ENCODE measurements around the gene SLC9A1.
A peak's percentile ranks its signal among the peaks of the same experiment; 100 is the strongest.

Gene SLC9A1

DNA sequence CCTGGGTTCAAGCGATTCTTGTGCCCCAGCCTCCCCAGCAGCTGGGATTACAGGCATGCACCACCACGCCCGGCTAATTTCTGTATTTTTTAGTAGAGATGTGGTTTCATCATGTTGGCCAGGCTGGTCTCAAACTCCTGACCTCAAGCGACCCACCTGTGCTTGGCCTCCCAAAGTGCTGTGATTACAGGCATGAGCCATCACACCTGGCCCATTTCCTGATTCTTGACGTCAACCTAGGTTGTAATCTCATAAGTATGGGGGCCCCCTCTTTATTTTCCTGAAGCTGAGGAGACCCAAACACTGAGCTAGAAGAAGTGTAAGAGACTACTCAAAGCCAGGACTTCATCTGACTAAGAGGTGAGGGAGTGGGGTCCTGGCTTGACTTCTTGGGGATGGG lies 21.8 kb downstream of the SLC9A1 start:
- Histone ChIP-seq H3K9me3 (no peaks in the 10 kb centered on the region), H3K4me1 (ENCODE audit: control insufficient read depth in 1 of 2, insufficient read depth in 1 of 2, low read depth in 1 of 2, low read length in 1 of 2) (peaks cover 74 to 79% of the 10 kb centered on the region in 2 experiments), H3K27me3 (no peaks in the 10 kb centered on the region), H3K27ac (peak overlapping the region; percentile 99), H3K4me3 (ENCODE audit: low read depth in 1 of 2, low read length in 1 of 2) (no peak overlapping the region), H3K36me3 (peaks cover 2% of the 10 kb centered on the region)
- TF ChIP-seq, protein P1, sequence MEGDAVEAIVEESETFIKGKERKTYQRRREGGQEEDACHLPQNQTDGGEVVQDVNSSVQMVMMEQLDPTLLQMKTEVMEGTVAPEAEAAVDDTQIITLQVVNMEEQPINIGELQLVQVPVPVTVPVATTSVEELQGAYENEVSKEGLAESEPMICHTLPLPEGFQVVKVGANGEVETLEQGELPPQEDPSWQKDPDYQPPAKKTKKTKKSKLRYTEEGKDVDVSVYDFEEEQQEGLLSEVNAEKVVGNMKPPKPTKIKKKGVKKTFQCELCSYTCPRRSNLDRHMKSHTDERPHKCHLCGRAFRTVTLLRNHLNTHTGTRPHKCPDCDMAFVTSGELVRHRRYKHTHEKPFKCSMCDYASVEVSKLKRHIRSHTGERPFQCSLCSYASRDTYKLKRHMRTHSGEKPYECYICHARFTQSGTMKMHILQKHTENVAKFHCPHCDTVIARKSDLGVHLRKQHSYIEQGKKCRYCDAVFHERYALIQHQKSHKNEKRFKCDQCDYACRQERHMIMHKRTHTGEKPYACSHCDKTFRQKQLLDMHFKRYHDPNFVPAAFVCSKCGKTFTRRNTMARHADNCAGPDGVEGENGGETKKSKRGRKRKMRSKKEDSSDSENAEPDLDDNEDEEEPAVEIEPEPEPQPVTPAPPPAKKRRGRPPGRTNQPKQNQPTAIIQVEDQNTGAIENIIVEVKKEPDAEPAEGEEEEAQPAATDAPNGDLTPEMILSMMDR (IDR thresholded peaks at IDR 0.05), result no peak

- Histone ChIP-seq H3K27me3 (no peaks in the 10 kb centered on the region), H3K4me1 (ENCODE audit: control insufficient read depth in 1 of 2, insufficient read depth in 1 of 2, low read depth in 1 of 2, low read length in 1 of 2) (peaks cover 68 to 74% of the 10 kb centered on the region in 2 experiments)
- TF ChIP-seq, protein P1 (IDR thresholded peaks at IDR 0.05), result no peak
Observed at GRCh38 chr1:27132624-27133023, 22.3 kb downstream of the SLC9A1 start.

GRCh38 chr1:27132147-27132546 lies 22.8 kb downstream of the SLC9A1 start:
- Histone ChIP-seq H3K27me3 (no peaks in the 10 kb centered on the region), H3K4me1 (ENCODE audit: control insufficient read depth in 1 of 2, insufficient read depth in 1 of 2, low read depth in 1 of 2, low read length in 1 of 2) (peaks cover 63 to 69% of the 10 kb centered on the region in 2 experiments), H3K36me3 (peaks cover 10% of the 10 kb centered on the region), H3K4me3 (ENCODE audit: low read depth in 1 of 2, low read length in 1 of 2) (no peak overlapping the region), H3K9me3 (no peaks in the 10 kb centered on the region), H3K27ac (peak overlapping the region; percentile 99)
- TF ChIP-seq, protein P1 (IDR thresholded peaks at IDR 0.05), result no peak

More at GRCh38 chr1:27132624-27133023, 22.3 kb downstream of the SLC9A1 start:
- Histone ChIP-seq H3K4me3 (ENCODE audit: low read depth in 1 of 2, low read length in 1 of 2) (no peak overlapping the region), H3K36me3 (peaks cover 7% of the 10 kb centered on the region), H3K9me3 (no peaks in the 10 kb centered on the region), H3K27ac (peak overlapping the region; percentile 99)

DNA sequence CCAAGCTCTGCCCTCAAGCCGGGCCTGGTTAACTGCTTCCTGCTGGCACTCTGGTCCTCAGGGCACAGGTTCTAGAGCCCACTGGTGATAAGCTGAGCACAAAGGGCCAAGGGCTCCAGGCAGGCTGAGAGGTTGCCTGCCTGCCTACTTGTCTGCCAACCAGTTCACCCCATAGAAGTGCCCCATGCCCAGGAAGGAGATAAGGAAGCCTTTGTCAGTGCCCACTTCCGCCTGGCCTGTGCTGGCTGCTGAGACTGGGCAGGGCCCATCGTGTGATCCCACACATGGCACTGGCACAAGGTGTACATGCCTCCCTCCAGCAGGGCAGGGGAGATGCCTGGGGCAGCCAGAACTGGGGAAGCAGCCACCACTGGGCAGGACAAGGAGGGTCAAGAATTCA lies 24.1 kb downstream of the SLC9A1 start:
- no peaks in the 10 kb centered on the region for H3K27me3 ChIP-seq
- peaks cover 55 to 66% of the 10 kb centered on the region in 2 experiments for H3K4me1 ChIP-seq (ENCODE audit: control insufficient read depth in 1 of 2, insufficient read depth in 1 of 2, low read depth in 1 of 2, low read length in 1 of 2)
- TF ChIP-seq, protein P1 (IDR thresholded peaks at IDR 0.05), result no peak
- peak overlapping the region in 1 of 2 experiments; percentile 11 for H3K4me3 ChIP-seq (ENCODE audit: low read depth in 1 of 2, low read length in 1 of 2)
- no peaks in the 10 kb centered on the region for H3K9me3 ChIP-seq
- peaks cover 21% of the 10 kb centered on the region for H3K36me3 ChIP-seq
- H3K27ac ChIP-seq, result peak overlapping the region; percentile 99

DNA sequence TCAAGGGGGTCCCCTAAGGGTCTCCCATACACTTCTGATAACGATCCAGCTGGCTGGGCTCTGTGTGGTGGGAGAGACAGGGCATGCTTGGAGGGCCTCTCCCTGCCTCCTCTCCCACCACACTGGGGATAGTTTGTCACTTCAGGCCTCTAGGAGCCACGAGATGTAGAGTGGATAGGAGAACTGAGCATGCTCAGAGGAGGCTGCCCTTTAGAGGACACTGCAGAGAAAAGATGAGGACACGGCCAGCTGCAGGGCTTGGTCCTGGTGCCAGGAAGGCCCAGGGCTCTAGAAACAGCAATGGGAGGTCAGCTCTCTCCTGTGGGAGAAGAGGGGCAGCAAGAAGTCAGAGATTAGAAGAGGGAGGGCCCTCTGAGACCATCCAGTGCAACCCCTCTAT lies 25.7 kb downstream of the SLC9A1 start:
- H3K36me3 ChIP-seq, result peaks cover 21% of the 10 kb centered on the region
- peaks cover 55 to 66% of the 10 kb centered on the region in 2 experiments for H3K4me1 ChIP-seq (ENCODE audit: control insufficient read depth in 1 of 2, insufficient read depth in 1 of 2, low read depth in 1 of 2, low read length in 1 of 2)

More for the DNA sequence above, 25.7 kb downstream of the SLC9A1 start:
- Histone ChIP-seq H3K4me3 (ENCODE audit: low read depth in 1 of 2, low read length in 1 of 2) (no peak overlapping the region), H3K27ac (no peak overlapping the region), H3K9me3 (no peaks in the 10 kb centered on the region), H3K27me3 (no peaks in the 10 kb centered on the region)
- TF ChIP-seq, protein P1 (IDR thresholded peaks at IDR 0.05), result no peak

Data from neutrophil (primary cell).